Activated B cell treated with CpG ODN at 0.5 μM for 24 hours (primary cell): ENCODE data around the gene GBX1. TPM values are rescaled to one million over a fixed set of nuclear protein-coding genes. Genes with fewer than 3 reads are reported as not detected.

Source experiments
- ATAC-seq: fragments of 200-7000 bp; cut with Tn5 transposase; one replicate; pipeline ENCODE4 v1.10.0; 2021; ENCODE audit warnings: low read depth, mild to moderate bottlenecking, moderate library complexity
- CTCF ChIA-PET: fragments of 350-600 bp; sonication (Branson Sonifier 250); formaldehyde crosslinking; loops from one replicate; lab custom pipeline; 2021; ENCODE audit warnings: antibody characterized with exemption; lab: Charles Lee
- POLR2A ChIA-PET: fragments of 350-600 bp; sonication (Branson Sonifier 250); formaldehyde crosslinking; loops from one replicate; lab custom pipeline; 2021; ENCODE audit warnings: antibody characterized with exemption; lab: Charles Lee
- DNase-seq: peaks from one replicate; pipeline ENCODE4 v3.0.0; 2022
- H3K27ac Mint-ChIP-seq: one replicate; pipeline ENCODE4 v1.8.0; 2020; ENCODE audit warnings: mixed read lengths
- H3K27me3 Mint-ChIP-seq: one replicate; pipeline ENCODE4 v1.8.0; 2021; ENCODE audit warnings: mixed read lengths
- H3K36me3 Mint-ChIP-seq: one replicate; pipeline ENCODE4 v1.8.0; 2021; ENCODE audit warnings: low read depth, mixed read lengths
- H3K4me1 Mint-ChIP-seq: one replicate; pipeline ENCODE4 v1.8.0; 2021; ENCODE audit warnings: mixed read lengths
- H3K4me3 Mint-ChIP-seq: one replicate; pipeline ENCODE4 v1.8.0; 2020; ENCODE audit warnings: mild to moderate bottlenecking, mixed read lengths
- H3K9me3 Mint-ChIP-seq: one replicate; pipeline ENCODE4 v1.8.0; 2020; ENCODE audit warnings: mixed read lengths
- CTCF ChIP-seq: fragments of 200-600 bp; IDR thresholded peaks from one replicate; pipeline ENCODE4 v1.8.0; 2022; ENCODE audit warnings: antibody characterized with exemption, mild to moderate bottlenecking
- intact Hi-C: fragments of 100-400 bp; cut with micrococcal nuclease; formaldehyde crosslinking; loops from one replicate; pipeline ENCODE4 v1.15.1; 2024
- total RNA-seq: library from RNA; stranded (reverse); gene quantifications from 2 replicates; pipeline ENCODE4 v1.2.3, GENCODE V29; 2022

GBX1 gene
- total RNA-seq, 1 donor from 2014 or later = not detected

DNA sequence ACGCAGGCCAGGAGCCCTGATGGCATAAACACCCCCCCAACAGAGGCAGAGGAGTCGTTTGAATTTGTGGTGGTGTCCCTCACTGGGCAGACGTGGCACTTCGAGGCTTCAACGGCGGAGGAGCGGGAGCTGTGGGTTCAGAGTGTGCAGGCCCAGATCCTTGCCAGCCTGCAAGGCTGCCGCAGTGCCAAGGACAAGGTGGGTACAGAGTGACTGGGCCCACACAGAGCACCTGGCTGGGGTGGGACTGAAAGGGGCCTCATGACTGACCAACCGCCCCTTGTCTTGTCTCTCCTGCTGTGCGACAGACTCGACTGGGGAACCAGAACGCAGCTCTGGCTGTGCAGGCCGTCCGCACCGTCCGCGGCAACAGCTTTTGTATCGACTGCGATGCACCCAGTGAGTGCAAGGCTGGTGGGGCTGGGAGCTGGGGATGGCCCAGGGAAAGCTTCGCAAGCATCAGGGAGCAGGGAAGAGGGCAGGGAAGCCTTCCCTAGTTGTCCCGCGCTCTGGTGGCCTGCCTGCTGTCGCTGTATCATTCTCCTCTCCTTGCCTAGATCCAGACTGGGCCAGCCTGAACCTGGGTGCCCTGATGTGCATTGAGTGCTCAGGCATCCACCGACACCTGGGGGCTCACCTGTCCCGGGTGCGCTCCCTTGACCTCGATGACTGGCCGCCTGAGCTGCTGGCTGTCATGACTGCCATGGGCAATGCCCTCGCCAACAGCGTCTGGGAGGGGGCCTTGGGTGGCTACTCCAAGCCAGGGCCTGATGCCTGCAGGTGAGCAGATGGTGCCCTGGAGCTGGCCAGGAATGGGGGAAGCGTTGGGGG is 25.4 kb downstream of the GBX1 start:
- no peaks in the 10 kb centered on the region for H3K27me3 Mint-ChIP-seq
- DNase-seq (no peak), ATAC-seq (no peak)
- intact Hi-C loops = no loop called here
- H3K27ac Mint-ChIP-seq = no peak overlapping the region
- H3K36me3 Mint-ChIP-seq = no peaks in the 10 kb centered on the region
- ChIA-PET CTCF (no interaction called here), POLR2A (interaction anchor here (0.6 kb wide), 1 partner anchor 10 kb away, joined by 3 read pairs; no protein-coding TSS in a partner anchor)
- no peaks in the 10 kb centered on the region for H3K9me3 Mint-ChIP-seq
- TF ChIP-seq CTCF = no peak
- no peaks in the 10 kb centered on the region for H3K4me1 Mint-ChIP-seq
- no peak overlapping the region for H3K4me3 Mint-ChIP-seq

GRCh38 chr7:151141311-151141854 is 26.1 kb downstream of the GBX1 start:
- no peaks in the 10 kb centered on the region for H3K27me3 Mint-ChIP-seq
- H3K36me3 Mint-ChIP-seq = no peaks in the 10 kb centered on the region
- H3K4me3 Mint-ChIP-seq = no peak overlapping the region
- ATAC-seq (no peak), DNase-seq (no peak)
- CTCF ChIA-PET = no interaction called here
- H3K27ac Mint-ChIP-seq = no peak overlapping the region
- no peaks in the 10 kb centered on the region for H3K4me1 Mint-ChIP-seq
- intact Hi-C loops = no loop called here
- H3K9me3 Mint-ChIP-seq = no peaks in the 10 kb centered on the region
- POLR2A ChIA-PET = no interaction called here
- TF ChIP-seq CTCF = no peak

DNA sequence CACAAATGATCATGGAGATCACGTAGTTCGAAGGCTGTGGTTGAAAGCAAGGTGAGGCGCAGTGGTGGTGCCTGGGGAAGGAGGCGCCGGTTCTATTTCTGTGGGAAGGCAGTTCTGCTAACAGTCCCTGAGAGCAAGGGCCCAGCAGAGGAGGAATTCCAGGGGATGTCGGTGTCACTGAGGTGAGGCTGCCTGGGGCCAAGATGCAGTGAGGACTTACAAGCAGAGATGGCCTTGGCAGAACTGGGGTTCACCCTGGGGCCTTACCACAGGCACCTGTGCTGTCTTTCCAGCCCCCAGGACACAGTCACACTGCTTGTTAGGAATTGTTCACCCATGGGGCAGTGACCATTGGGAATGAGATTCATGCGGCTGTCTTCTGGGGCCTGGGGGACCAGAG is 26.7 kb downstream of the GBX1 start:
- H3K4me1 Mint-ChIP-seq = no peaks in the 10 kb centered on the region
- H3K9me3 Mint-ChIP-seq = no peaks in the 10 kb centered on the region
- CTCF ChIA-PET = no interaction called here
- H3K4me3 Mint-ChIP-seq = no peak overlapping the region
- no peak for DNase-seq
- no peaks in the 10 kb centered on the region for H3K27me3 Mint-ChIP-seq
- TF ChIP-seq CTCF = no peak
- ATAC-seq = no peak
- H3K36me3 Mint-ChIP-seq = no peaks in the 10 kb centered on the region
- POLR2A ChIA-PET = no interaction called here
- intact Hi-C loops = no loop called here
- H3K27ac Mint-ChIP-seq = no peak overlapping the region

- Mint-ChIP-seq H3K27me3 (no peaks in the 10 kb centered on the region), H3K4me3 (no peak overlapping the region), H3K36me3 (no peaks in the 10 kb centered on the region), H3K27ac (no peak overlapping the region), H3K4me1 (no peaks in the 10 kb centered on the region), H3K9me3 (no peaks in the 10 kb centered on the region)
- ChIA-PET POLR2A (no interaction called here), CTCF (no interaction called here)
- intact Hi-C loops = no loop called here
- DNase-seq (no peak), ATAC-seq (no peak)
- TF ChIP-seq CTCF = no peak
Observed at GRCh38 chr7:151139791-151140190, 27.7 kb downstream of the GBX1 start.

DNA sequence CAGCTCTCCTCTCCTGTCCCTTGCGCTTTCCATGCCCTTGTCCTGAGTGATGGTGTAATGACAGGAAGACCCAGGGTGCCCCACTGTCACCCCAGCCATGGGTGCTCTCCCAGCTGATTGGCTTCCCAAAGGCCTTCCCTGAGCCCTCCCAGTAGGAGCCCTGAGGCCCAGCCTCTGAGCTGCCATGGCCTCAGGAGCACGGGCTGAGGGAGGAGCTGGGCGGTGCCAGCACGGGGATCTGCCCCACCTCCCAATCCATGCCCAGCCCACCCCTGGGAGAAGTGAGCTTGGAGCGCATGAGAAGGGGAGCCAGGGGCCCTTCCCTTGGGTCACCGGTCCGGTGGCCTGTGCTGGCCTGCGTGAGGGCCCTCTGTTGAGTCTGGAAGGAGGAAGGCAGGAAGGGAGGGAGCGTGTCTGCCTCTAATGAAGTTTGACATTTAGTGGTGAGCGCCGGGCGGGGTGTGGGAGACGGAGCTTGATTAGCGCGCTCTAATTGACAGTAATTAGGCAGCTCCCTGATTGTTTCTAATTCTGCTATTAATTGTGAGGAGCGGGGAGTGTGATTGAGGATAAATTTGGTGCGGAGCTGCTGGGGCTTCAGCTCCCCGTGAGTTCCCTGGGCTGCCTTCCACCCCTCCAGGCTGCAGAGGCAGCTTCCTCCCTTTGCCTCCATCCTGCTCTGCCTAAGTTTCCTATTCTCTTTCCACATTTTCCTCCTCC is 28.3 kb downstream of the GBX1 start:
- Mint-ChIP-seq H3K27ac (no peak overlapping the region), H3K4me1 (no peaks in the 10 kb centered on the region), H3K27me3 (no peaks in the 10 kb centered on the region), H3K36me3 (no peaks in the 10 kb centered on the region), H3K9me3 (no peaks in the 10 kb centered on the region), H3K4me3 (no peak overlapping the region)
- intact Hi-C loops = no loop called here
- no peak for DNase-seq
- POLR2A ChIA-PET = no interaction called here
- TF ChIP-seq CTCF = no peak
- ATAC-seq = no peak
- CTCF ChIA-PET = no interaction called here
